Transverse colon (tissue), 4 donors: ENCODE measurements around the gene REC114. TPM values are rescaled to one million over a fixed set of nuclear protein-coding genes. Genes with fewer than 3 reads are reported as not detected.

Source experiments
- DNase-seq: peaks from one replicate; pipeline ENCODE4 v3.0.0-alpha.2; 2019
- H3K27ac ChIP-seq, 4 donors: fragments of 200-600 bp; sonication (generic); 2 replicates each; pipeline ENCODE4 v1.5.1; 2016 to 2018; ENCODE audit warnings: inconsistent platforms in 4 of 4
- H3K27me3 ChIP-seq: fragments of 200-600 bp; sonication (generic); 2 replicates; pipeline ENCODE4 v1.5.1; 2017; ENCODE audit warnings: inconsistent platforms
- H3K36me3 ChIP-seq, 4 donors: fragments of 200-600 bp; sonication (generic); 2 replicates each; pipeline ENCODE4 v1.5.1; 2017 to 2019; ENCODE audit warnings: inconsistent platforms in 4 of 4
- H3K4me1 ChIP-seq, 4 donors: fragments of 200-600 bp; sonication (generic); 2 replicates each; pipeline ENCODE4 v1.5.1; 2017 to 2020; ENCODE audit warnings: inconsistent platforms in 4 of 4
- H3K4me3 ChIP-seq, 4 donors: fragments of 200-600 bp; sonication (generic); 1 replicate in 1 of 4; 2 replicates in 3 of 4; pipeline versions ENCODE4 v1.5.1 to v1.6.1; 2017 to 2019; ENCODE audit warnings: inconsistent platforms in 4 of 4
- H3K9me3 ChIP-seq, 2 donors: fragments of 200-600 bp; sonication (generic); 2 replicates each; pipeline ENCODE4 v1.5.1; 2017 to 2019; ENCODE audit warnings: inconsistent platforms in 2 of 2
- EP300 ChIP-seq: sonication (generic); formaldehyde crosslinking; IDR thresholded peaks from one replicate; pipeline ENCODE4 v1.6.1; 2017; ENCODE audit warnings: antibody characterized with exemption, low read depth
- POLR2A ChIP-seq: fragments of 450-650 bp; IDR thresholded peaks from one replicate; pipeline ENCODE4 v1.6.1; 2016; ENCODE audit warnings: antibody characterized with exemption, mild to moderate bottlenecking, moderate library complexity
- POLR2AphosphoS5 ChIP-seq, 3 donors: sonication (generic); formaldehyde crosslinking; IDR thresholded peaks; one replicate each; pipeline ENCODE4 v1.6.1; 2016; ENCODE audit warnings: antibody characterized with exemption in 3 of 3
- WGBS, 2 donors: methylation state at CpG; one replicate each; pipeline ENCODE4 v1.1.5; 2018; ENCODE audit warnings: low coverage in 1 of 2; 5-methylcytosine and 5-hydroxymethylcytosine counted together
- in situ Hi-C, 4 donors: fragments of 200-750 bp; cut with MboI; loops; one replicate each; pipeline versions ENCODE4 v1.15.0 to v1.15.1; 2017; ENCODE audit warnings: low sequenced_read_pairs in 3 of 4, low pct_ligation_motif_present in 1 of 4, low pct_unique_long_range_greater_than_20kb in 1 of 4
- intact Hi-C: fragments of 100-400 bp; cut with DNase I; formaldehyde crosslinking; loops from one replicate; pipeline ENCODE4 v1.15.1; 2023; ENCODE audit warnings: low total_unique reads
- total RNA-seq, 4 donors: library from RNA; depleted of rRNA; stranded (reverse); fragments of >200 nt; gene quantifications; one replicate each; pipeline ENCODE4 v1.1.0, GENCODE V29; 2016
- TF ChIP-seq, protein P1 (sequence below), 5 experiments: fragments of 200-600 bp in 3 of 5; fragments of 450-650 bp in 2 of 5; sonication (generic) in 3 of 5; IDR thresholded peaks; 1 replicate in 2 of 5; 2 replicates in 3 of 5; pipeline ENCODE4 v1.5.1; 2016 to 2017; ENCODE audit warnings: antibody characterized with exemption in 5 of 5, inconsistent platforms in 3 of 5, mild to moderate bottlenecking in 2 of 5, moderate library complexity in 1 of 5

REC114 gene
- total RNA-seq, 4 donors from 2014 or later: not detected

DNA sequence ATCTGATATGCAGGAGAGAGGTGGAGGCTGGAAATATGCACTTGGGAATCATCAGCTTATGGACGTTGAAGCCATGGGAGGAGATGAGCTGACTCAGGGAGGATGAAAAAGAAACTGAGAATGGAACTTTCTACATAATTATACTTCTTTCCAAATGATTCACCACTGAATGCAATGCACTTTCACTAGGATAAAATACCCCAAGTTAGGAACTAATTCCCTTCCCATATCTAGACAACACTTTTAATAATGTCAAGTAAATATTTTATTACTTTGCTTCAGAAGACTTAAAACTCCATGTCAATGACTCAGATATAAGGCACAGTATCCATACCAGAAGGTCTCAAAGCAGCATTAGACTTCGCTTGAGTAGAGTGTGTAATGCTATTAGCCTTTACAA is 166.0 kb downstream of the REC114 start:
- Histone ChIP-seq H3K9me3 (no peaks in the 10 kb centered on the region), H3K36me3 (no peaks in the 10 kb centered on the region), H3K27ac (peak overlapping the region in 3 of 4 donors; percentile 17 to 42 (median 22)), H3K4me3 (no peak overlapping the region), H3K4me1 (peaks cover 8 to 57% (median 23%) of the 10 kb centered on the region in 4 donors), H3K27me3 (no peaks in the 10 kb centered on the region)
- in situ Hi-C loops: no loop called here
- TF ChIP-seq POLR2AphosphoS5 (IDR thresholded peaks at IDR 0.05): no peak
- TF ChIP-seq EP300: no peak
- TF ChIP-seq, protein P1, sequence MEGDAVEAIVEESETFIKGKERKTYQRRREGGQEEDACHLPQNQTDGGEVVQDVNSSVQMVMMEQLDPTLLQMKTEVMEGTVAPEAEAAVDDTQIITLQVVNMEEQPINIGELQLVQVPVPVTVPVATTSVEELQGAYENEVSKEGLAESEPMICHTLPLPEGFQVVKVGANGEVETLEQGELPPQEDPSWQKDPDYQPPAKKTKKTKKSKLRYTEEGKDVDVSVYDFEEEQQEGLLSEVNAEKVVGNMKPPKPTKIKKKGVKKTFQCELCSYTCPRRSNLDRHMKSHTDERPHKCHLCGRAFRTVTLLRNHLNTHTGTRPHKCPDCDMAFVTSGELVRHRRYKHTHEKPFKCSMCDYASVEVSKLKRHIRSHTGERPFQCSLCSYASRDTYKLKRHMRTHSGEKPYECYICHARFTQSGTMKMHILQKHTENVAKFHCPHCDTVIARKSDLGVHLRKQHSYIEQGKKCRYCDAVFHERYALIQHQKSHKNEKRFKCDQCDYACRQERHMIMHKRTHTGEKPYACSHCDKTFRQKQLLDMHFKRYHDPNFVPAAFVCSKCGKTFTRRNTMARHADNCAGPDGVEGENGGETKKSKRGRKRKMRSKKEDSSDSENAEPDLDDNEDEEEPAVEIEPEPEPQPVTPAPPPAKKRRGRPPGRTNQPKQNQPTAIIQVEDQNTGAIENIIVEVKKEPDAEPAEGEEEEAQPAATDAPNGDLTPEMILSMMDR (IDR thresholded peaks at IDR 0.05): no peak
- no peak for TF ChIP-seq POLR2A
- WGBS, 2 donors: 67 to 72% methylated on average over 2 of the region's 2 CpGs
- intact Hi-C loops: no loop called here
- no peak for DNase-seq

Other genes with a start within 250 kb of the REC114 start
- under 1 TPM in 1 of 4 donors, not detected in 3; 0.14 TPM for gene HCN4, start 74.2 kb upstream of the REC114 start, total RNA-seq
- 100 to 1,000 TPM in 3 of 4 donors, 10 to 100 TPM in 1; 77.8 to 187 (median 135) TPM for gene NPTN, start 190.2 kb downstream of the REC114 start, total RNA-seq
- 100 to 1,000 TPM in 1 of 4 donors, 10 to 100 TPM in 3; 26.8 to 110 (median 45.7) TPM for gene CD276, start 241.2 kb downstream of the REC114 start, total RNA-seq